Measurements from ENCODE around the gene HMGCL.

- no peak for TF ChIP-seq EZH2 (IDR thresholded peaks at IDR 0.05; ENCODE audit: borderline replicate concordance, low read length)
- peak; percentile 6 to 30 for TF ChIP-seq CTCF (conservative IDR thresholded peaks at IDR 0.05 in 1 of 2, IDR thresholded peaks at IDR 0.05 in 1 of 2; ENCODE audit: extremely low read depth in 1 of 2, insufficient read depth in 1 of 2, low read depth in 1 of 2, low read length in 2 of 2)
Observed at GRCh38 chr1:23796466-23797271, 28.6 kb downstream of the HMGCL start.

All from mammary epithelial cell (primary cell).